Stimulated activated CD8-positive, alpha-beta memory T cell treated with anti-CD3 and anti-CD28 coated beads, Interleukin-4, amount 100 ng/mL, for 48 hours (primary cell): ENCODE measurements around the gene ADGRB3.

ENCODE experiments used
- DNase-seq: peaks from one replicate; pipeline ENCODE4 v3.0.0-alpha.2; 2020

The ADGRB3 gene

DNA sequence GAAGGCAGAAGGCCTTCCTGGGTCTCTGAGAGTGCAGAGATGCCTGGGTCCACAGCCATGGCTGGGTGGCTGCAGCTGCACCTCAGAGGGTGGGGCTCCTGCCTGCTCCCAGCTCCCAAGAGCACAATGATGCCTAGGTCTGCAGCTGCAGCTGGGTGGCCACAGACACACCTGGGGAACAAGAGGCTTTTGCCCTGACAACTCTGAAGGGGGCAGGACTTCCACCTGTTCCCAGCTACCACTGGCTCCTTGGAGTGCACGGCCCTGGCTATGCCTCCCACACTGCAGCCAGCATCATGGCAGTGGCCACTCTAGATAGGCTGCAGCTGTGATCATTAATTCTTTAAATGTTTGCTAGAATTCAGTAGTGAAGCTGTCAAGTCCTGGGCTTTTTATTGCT is 511.3 kb downstream of the ADGRB3 start:
- no peak for DNase-seq

GRCh38 chr6:69155467-69155866 is 520.4 kb downstream of the ADGRB3 start:
- no peak for DNase-seq

- DNase-seq: no peak
Measured at GRCh38 chr6:69162811-69163210, 527.7 kb downstream of the ADGRB3 start.

- DNase-seq: no peak
Measured at GRCh38 chr6:69164564-69165229, 529.6 kb downstream of the ADGRB3 start.

DNA sequence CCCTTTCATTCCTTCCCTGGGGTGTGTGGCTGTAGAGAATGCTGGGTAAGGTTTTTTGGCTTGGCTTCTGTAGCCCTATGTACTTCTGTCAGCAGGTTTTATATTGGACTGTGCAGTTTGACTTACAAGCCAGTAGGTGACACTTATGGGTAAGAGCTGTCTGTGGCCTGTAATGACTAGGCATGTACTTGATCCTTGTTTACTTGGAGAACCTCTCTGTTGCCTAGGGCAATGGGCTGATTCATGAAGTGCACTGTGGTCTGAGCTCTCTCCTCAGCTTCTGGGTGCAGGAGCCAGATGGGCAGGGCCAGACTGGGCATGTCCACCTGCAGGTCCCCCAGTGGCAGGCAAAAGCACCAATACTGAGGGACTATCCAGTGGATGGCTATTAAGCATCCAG is 544.6 kb downstream of the ADGRB3 start:
- DNase-seq: no peak

DNA sequence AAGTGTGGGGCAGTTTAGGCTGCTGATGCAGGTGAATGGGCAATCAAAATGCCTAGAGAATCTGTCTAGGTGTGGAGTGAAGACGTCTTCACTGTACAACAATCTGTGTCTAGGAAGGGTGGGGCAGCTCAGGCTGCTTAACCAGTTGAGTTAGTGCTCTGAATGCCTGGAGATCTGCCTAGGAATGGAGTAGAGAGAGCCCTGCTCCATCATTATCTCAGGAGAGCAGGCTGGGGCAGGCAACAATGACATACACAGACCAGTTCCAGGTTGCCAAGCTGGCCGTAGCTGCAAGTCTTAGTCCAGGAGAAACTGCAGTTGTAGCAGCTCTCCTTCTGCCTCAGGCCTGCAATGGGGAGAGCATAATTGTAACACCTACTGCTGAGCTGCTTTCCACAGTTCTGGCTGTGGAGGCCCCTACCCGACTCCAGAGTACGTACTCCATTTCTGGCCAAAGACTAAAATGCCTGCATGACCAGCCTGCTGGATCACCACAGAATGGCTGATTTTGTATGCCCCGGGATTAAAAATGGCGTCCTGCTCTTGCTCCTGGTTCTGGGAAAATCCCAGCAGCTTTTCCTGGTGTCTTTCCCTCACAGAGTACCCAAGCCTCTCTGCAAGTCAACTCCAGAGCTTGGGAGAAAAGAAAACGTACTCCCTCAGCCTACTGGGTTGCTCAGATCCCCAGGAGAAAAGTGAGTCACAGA is 545.4 kb downstream of the ADGRB3 start:
- no peak for DNase-seq

GRCh38 chr6:69181964-69182363 is 546.9 kb downstream of the ADGRB3 start:
- DNase-seq: no peak

- no peak for DNase-seq
Measured at GRCh38 chr6:69185276-69185675, 550.2 kb downstream of the ADGRB3 start.

- DNase-seq: no peak
Measured at GRCh38 chr6:69202768-69203167, 567.7 kb downstream of the ADGRB3 start.

DNA sequence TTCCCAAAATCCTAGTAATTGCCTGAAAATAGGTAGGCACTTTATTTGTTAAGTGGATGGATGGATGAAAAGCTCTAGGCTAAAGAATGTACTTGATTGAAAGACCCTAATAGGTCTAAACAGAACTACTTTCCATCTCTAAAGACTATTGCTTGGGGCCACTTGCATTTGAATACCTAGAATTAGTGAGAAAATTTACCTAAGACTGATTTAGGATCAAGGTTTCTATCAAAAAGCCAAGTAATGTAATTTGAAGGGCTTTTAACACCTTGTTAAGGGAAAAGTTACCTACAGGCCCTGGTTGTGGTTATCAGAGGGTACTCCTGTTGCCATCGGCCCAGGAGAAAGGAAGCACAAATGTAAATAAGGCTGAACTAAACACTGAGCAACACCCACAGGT is 581.0 kb downstream of the ADGRB3 start:
- DNase-seq: no peak

DNA sequence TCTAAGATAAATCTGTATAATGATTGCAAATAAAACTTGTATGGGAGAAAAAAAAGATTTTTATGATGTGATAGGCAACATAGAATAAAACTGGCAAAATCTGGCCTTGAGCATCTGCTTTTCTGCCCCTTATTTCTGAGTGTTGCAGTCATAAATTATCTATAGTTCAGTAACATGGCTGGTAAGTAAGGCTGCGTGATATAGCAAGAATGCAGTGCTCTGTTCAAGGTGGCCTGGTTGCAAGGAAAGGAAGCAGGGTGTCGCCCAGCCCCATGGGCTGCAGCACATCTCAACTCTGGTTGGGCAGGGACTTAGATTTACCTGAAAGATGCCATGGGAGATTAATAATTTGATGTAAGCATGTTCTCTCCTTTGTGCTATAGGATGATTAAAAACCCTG is 582.3 kb downstream of the ADGRB3 start:
- no peak for DNase-seq

- DNase-seq: no peak
Measured at GRCh38 chr6:69220375-69220774, 585.3 kb downstream of the ADGRB3 start.

GRCh38 chr6:69232008-69232407 is 596.9 kb downstream of the ADGRB3 start:
- no peak for DNase-seq

- no peak for DNase-seq
Measured at GRCh38 chr6:69232496-69232895, 597.4 kb downstream of the ADGRB3 start.

- DNase-seq: peak; percentile 64
Measured at GRCh38 chr6:69232911-69233448, 597.9 kb downstream of the ADGRB3 start.

DNA sequence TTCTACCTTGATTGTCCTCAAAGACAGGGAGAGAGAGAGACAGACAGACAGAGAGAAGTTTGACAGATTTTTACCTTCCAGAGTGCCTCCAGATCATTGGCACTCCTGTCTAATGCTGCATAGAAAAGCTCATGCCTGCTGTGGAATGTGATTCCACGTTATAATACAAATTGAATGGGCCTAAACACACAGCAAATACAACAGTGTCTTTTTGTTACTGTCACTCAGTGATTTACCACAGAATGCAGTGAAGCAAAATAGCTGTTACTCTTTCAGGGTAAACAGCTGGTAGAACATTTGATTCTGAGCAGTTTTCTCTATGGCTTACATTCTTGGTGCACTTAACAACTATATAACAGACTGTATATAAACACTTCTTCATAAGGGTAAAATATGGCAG is 603.0 kb downstream of the ADGRB3 start:
- DNase-seq: no peak

GRCh38 chr6:69246983-69247382 is 611.9 kb downstream of the ADGRB3 start:
- no peak for DNase-seq

- DNase-seq: no peak
Measured at GRCh38 chr6:69261010-69261409, 625.9 kb downstream of the ADGRB3 start.

- no peak for DNase-seq
Measured at GRCh38 chr6:69263297-69263696, 628.2 kb downstream of the ADGRB3 start.

DNA sequence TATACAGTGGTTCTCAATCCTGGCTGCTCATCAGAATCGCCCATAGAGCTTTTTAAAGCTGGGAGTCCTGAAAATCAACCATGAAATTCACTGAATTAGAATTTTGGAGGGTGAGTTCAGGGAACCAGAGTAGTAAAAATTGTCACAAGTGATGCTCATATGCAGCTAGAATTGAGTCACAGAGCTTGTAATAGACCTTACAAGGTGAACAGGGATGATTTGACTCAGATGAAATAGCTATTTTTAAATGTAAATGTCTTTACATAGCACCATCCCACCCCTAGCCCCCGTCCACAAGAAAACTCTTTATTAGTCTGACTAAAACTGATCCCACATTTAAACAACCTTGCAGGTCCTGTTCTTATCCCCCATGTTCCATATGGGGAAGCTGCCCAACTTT is 630.0 kb downstream of the ADGRB3 start:
- DNase-seq: no peak

DNA sequence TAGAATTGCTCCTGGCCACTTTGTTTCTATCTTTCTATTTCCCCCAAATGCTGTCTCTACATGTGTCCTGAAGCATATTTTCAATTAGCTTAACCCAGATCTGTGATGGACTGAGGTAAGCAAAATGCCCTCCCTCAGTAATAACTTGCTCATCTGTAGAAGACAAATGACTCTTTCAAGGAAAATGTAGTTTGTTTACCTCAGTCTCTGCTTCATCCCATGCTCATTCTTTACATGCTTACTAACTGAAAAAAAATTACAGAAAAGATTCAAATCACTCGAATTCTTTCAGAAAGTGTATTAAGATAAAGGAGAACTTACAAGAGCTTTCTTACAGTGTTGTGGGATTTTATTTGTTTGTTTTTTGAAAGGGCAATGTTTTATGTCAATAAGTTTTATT is 630.6 kb downstream of the ADGRB3 start:
- DNase-seq: no peak

GRCh38 chr6:69276204-69276603 is 641.1 kb downstream of the ADGRB3 start:
- no peak for DNase-seq

DNA sequence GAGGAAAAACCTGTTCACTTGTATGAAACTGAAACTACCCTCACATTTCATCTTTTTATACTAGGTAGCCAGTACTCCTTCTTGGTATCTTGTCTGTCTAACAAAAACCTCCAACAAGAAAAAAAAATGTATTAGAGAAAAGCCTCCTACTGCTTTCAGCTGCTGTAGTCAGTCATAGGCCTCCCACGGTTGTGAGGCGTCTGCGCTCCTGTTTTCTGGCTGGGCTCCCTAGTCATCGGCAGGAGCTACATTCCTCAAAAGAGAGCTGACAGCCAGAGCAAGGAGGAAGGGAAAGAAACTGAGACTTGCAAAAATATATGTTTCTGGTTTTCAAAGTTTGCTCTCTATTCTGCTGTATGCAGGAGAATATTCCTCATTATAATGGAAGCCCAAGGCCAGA is 644.7 kb downstream of the ADGRB3 start:
- no peak for DNase-seq

DNA sequence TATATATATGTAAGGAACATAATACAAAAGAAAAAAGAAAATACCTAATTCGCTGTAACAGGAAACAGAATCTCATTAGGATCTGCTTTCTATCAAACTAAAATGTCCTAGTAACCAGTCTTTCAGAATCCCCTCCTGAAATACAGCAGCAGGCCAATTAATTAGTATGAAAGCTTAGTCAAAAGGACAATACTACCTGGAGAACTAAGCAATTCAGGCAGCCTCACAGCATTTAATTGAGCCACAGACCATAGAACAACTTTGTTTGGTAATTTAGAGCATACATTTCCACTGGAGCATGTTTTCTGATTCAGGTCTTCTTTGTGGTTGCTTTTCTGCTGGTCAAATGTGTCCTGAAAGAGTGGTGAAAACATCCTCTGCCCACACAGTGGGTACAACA is 645.8 kb downstream of the ADGRB3 start:
- no peak for DNase-seq
